ENCODE data around the gene GMDS. TPM values are rescaled to one million over a fixed set of nuclear protein-coding genes. Genes with fewer than 3 reads are reported as not detected.
A peak's percentile ranks its signal among the peaks of the same experiment; 100 is the strongest.

Gene GMDS
- total and polyA plus RNA-seq, 2 of the 13 experiments (the other 11 are each of a cell fraction or from before 2014, with no cell fraction given): 64.4 to 112 TPM

GRCh38 chr6:1606780-1607515, 638.5 kb downstream of the GMDS start (continued):
- TF ChIP-seq ZNF281 (CRISPR knock-in tag; IDR thresholded peaks at IDR 0.05; ENCODE audit: borderline replicate concordance): peak; percentile 36; the same call in 1 of the 2 replicates
- TF ChIP-seq STAT6 (CRISPR knock-in tag; IDR thresholded peaks at IDR 0.05; ENCODE audit: borderline replicate concordance): no peak
- no peak for TF ChIP-seq CREB3 (CRISPR knock-in tag; IDR thresholded peaks at IDR 0.05)
- no peak for TF ChIP-seq ETS1 (CRISPR knock-in tag; IDR thresholded peaks at IDR 0.05)
- TF ChIP-seq ZHX1 (CRISPR knock-in tag; IDR thresholded peaks at IDR 0.05; ENCODE audit: low read depth): no peak
- no peak for TF ChIP-seq ARID3A (IDR thresholded peaks at IDR 0.05; ENCODE audit: low read depth, low read length)
